HUES64 (cell line): ENCODE results near the gene FSTL4.
"Not testable (repeated sequence)": the region's sequence is repeated elsewhere in the genome, so short reads cannot be mapped to it uniquely, and the experiment has no call there.

Source experiments
- H3K27ac ChIP-seq: 2 replicates; pipeline ENCODE4 v1.7.0; 2013; ENCODE audit warnings: low read depth, low read length, inconsistent platforms
- H3K27me3 ChIP-seq: 2 replicates; pipeline ENCODE4 v1.6.1; 2013; ENCODE audit warnings: mild to moderate bottlenecking, low read length; ENCODE audit not compliant: insufficient read depth
- H3K36me3 ChIP-seq: 2 replicates; pipeline ENCODE4 v1.6.1; 2013; ENCODE audit warnings: mild to moderate bottlenecking, low read length; ENCODE audit not compliant: insufficient read depth
- H3K4me1 ChIP-seq: 2 replicates; pipeline ENCODE4 v1.6.1; 2013; ENCODE audit warnings: mild to moderate bottlenecking, low read length, moderate library complexity; ENCODE audit not compliant: insufficient read depth
- H3K4me3 ChIP-seq: 2 replicates; pipeline ENCODE4 v1.5.1; 2013; ENCODE audit warnings: mild to moderate bottlenecking, low read length, moderate library complexity
- H3K9ac ChIP-seq: 2 replicates; pipeline ENCODE4 v1.6.1; 2013; ENCODE audit warnings: mild to moderate bottlenecking, low read depth, low read length
- H3K9me3 ChIP-seq: 2 replicates; pipeline ENCODE4 v1.6.1; 2013; ENCODE audit warnings: low read depth, low read length; ENCODE audit not compliant: insufficient read depth
- WGBS: fragments of 150-250, 120-280 bp; methylation state at CpG from one replicate; pipeline ENCODE4 v1.1.7; 2013; ENCODE audit warnings: missing lambda C conversion rate; 5-methylcytosine and 5-hydroxymethylcytosine counted together

Gene FSTL4

GRCh38 chr5:133400831-133401351 lies 211.4 kb downstream of the FSTL4 start:
- no peak overlapping the region for H3K9ac ChIP-seq
- H3K4me1 ChIP-seq: peaks cover 30% of the 10 kb centered on the region
- no peak overlapping the region for H3K4me3 ChIP-seq
- H3K9me3 ChIP-seq: no peaks in the 10 kb centered on the region
- 39% methylated on average over 10 of the region's 10 CpGs for whole genome bisulfite sequencing
- H3K27ac ChIP-seq: no peak overlapping the region
- H3K27me3 ChIP-seq: no peaks in the 10 kb centered on the region
- H3K36me3 ChIP-seq: no peaks in the 10 kb centered on the region

- 95% methylated on average over 3 of the region's 3 CpGs for WGBS
- no peak overlapping the region for H3K9ac ChIP-seq
- peaks cover 30% of the 10 kb centered on the region for H3K4me1 ChIP-seq
- H3K9me3 ChIP-seq: no peaks in the 10 kb centered on the region
- no peaks in the 10 kb centered on the region for H3K36me3 ChIP-seq
- no peaks in the 10 kb centered on the region for H3K27me3 ChIP-seq
- H3K4me3 ChIP-seq: no peak overlapping the region
- no peak overlapping the region for H3K27ac ChIP-seq
Observed at GRCh38 chr5:133400120-133400519, 212.2 kb downstream of the FSTL4 start.

GRCh38 chr5:133399247-133399891 lies 213.0 kb downstream of the FSTL4 start:
- 93% methylated on average over 10 of the region's 10 CpGs for WGBS
- Histone ChIP-seq H3K36me3 (no peaks in the 10 kb centered on the region), H3K9ac (no peak overlapping the region), H3K4me3 (no peak overlapping the region), H3K27me3 (no peaks in the 10 kb centered on the region), H3K9me3 (no peaks in the 10 kb centered on the region), H3K4me1 (peaks cover 30% of the 10 kb centered on the region), H3K27ac (no peak overlapping the region)

GRCh38 chr5:133398646-133399101 lies 213.7 kb downstream of the FSTL4 start:
- 92% methylated on average over 6 of the region's 6 CpGs for WGBS

GRCh38 chr5:133397990-133398645 lies 214.2 kb downstream of the FSTL4 start:
- Histone ChIP-seq H3K4me1 (peaks cover 30% of the 10 kb centered on the region), H3K36me3 (no peaks in the 10 kb centered on the region), H3K4me3 (no peak overlapping the region), H3K9me3 (peaks cover 5% of the 10 kb centered on the region; the same call in 1 of the 2 replicates), H3K27ac (no peak overlapping the region), H3K27me3 (no peaks in the 10 kb centered on the region), H3K9ac (no peak overlapping the region)
- 91% methylated on average over 9 of the region's 9 CpGs for WGBS

More at GRCh38 chr5:133398646-133399101, 213.7 kb downstream of the FSTL4 start:
- Histone ChIP-seq H3K27ac (no peak overlapping the region), H3K36me3 (no peaks in the 10 kb centered on the region), H3K27me3 (no peaks in the 10 kb centered on the region), H3K9ac (no peak overlapping the region), H3K4me3 (no peak overlapping the region), H3K9me3 (peaks cover under 1% of the 10 kb centered on the region; the same call in 1 of the 2 replicates), H3K4me1 (peaks cover 30% of the 10 kb centered on the region)

- H3K9ac ChIP-seq: no peak overlapping the region
- H3K4me3 ChIP-seq: no peak overlapping the region
- no peaks in the 10 kb centered on the region for H3K36me3 ChIP-seq
- peaks cover 30% of the 10 kb centered on the region for H3K4me1 ChIP-seq
- no peaks in the 10 kb centered on the region for H3K27me3 ChIP-seq
- H3K27ac ChIP-seq: no peak overlapping the region
- 55% methylated on average over 2 of the region's 2 CpGs for WGBS
- H3K9me3 ChIP-seq: peaks cover 5% of the 10 kb centered on the region; the same call in 1 of the 2 replicates
Observed at GRCh38 chr5:133397348-133397747, 215.0 kb downstream of the FSTL4 start.

GRCh38 chr5:133396814-133397213 lies 215.5 kb downstream of the FSTL4 start:
- Histone ChIP-seq H3K27me3 (no peaks in the 10 kb centered on the region), H3K4me1 (peaks cover 26% of the 10 kb centered on the region), H3K4me3 (no peak overlapping the region), H3K27ac (peak overlapping the region; percentile 1; the same call in 1 of the 2 replicates), H3K9ac (no peak overlapping the region), H3K36me3 (no peaks in the 10 kb centered on the region), H3K9me3 (peaks cover 5% of the 10 kb centered on the region; the same call in 1 of the 2 replicates)
- WGBS: 71% methylated on average over 7 of the region's 7 CpGs

- whole genome bisulfite sequencing: 66% methylated on average over 6 of the region's 6 CpGs
- Histone ChIP-seq H3K4me3 (no peak overlapping the region), H3K36me3 (no peaks in the 10 kb centered on the region), H3K27ac (no peak overlapping the region; the same call in 1 of the 2 replicates), H3K27me3 (no peaks in the 10 kb centered on the region), H3K4me1 (peaks cover 21% of the 10 kb centered on the region), H3K9ac (no peak overlapping the region), H3K9me3 (peaks cover 5% of the 10 kb centered on the region; the same call in 1 of the 2 replicates)
Observed at GRCh38 chr5:133396187-133396741, 216.1 kb downstream of the FSTL4 start.

GRCh38 chr5:133395207-133395606 lies 217.1 kb downstream of the FSTL4 start:
- not testable (repeated sequence) for H3K27ac ChIP-seq, H3K36me3 ChIP-seq, H3K9ac ChIP-seq, H3K9me3 ChIP-seq, H3K27me3 ChIP-seq, H3K4me3 ChIP-seq
- WGBS: 94% methylated on average over 21 of the region's 21 CpGs
- H3K4me1 ChIP-seq: peaks cover 12% of the 10 kb centered on the region; the same call in 1 of the 2 replicates

- WGBS: 95% methylated on average over 22 of the region's 22 CpGs
- H3K36me3 ChIP-seq, H3K9me3 ChIP-seq, H3K9ac ChIP-seq, H3K27me3 ChIP-seq, H3K27ac ChIP-seq, H3K4me3 ChIP-seq: not testable (repeated sequence)
- peaks cover 12% of the 10 kb centered on the region; the same call in 1 of the 2 replicates for H3K4me1 ChIP-seq
Observed at GRCh38 chr5:133394477-133394817, 217.9 kb downstream of the FSTL4 start.
